HCT116 (cell line): ENCODE measurements around the gene PCBP3.

Experiments
- ATF3 ChIP-seq: IDR thresholded peaks from 2 replicates; pipeline ENCODE4 v1.6.1; 2012
- CEBPB ChIP-seq: IDR thresholded peaks from 2 replicates; pipeline ENCODE4 v1.6.1; 2012; ENCODE audit warnings: low read depth
- ELF1 ChIP-seq: IDR thresholded peaks from 2 replicates; pipeline ENCODE4 v1.6.1; 2012; ENCODE audit warnings: low read depth, borderline replicate concordance
- EZH2 ChIP-seq: fragments of 200-600 bp; sonication (generic); IDR thresholded peaks from 2 replicates; pipeline ENCODE4 v1.6.1; 2017; ENCODE audit warnings: antibody characterized with exemption, mixed run types
- JUND ChIP-seq: IDR thresholded peaks from 2 replicates; pipeline ENCODE4 v1.6.1; 2012
- POLR2A ChIP-seq: IDR thresholded peaks from 2 replicates; pipeline ENCODE4 v1.7.0; 2011; ENCODE audit warnings: borderline replicate concordance; ENCODE audit not compliant: insufficient read depth, insufficient read length; ENCODE audit errors: extremely low read depth
- POLR2AphosphoS5 ChIP-seq: IDR thresholded peaks from 2 replicates; pipeline ENCODE4 v1.6.1; 2011; ENCODE audit warnings: mild to moderate bottlenecking, low read depth, low read length, moderate library complexity
- RAD21 ChIP-seq: IDR thresholded peaks from 2 replicates; pipeline ENCODE4 v1.6.1; 2012; ENCODE audit warnings: low read depth, mild to moderate bottlenecking
- SIN3A ChIP-seq: IDR thresholded peaks from 2 replicates; pipeline ENCODE4 v1.6.1; 2012; ENCODE audit warnings: low read depth
- SRF ChIP-seq: IDR thresholded peaks from 2 replicates; pipeline ENCODE4 v1.6.1; 2012; ENCODE audit warnings: low read depth
- YY1 ChIP-seq: IDR thresholded peaks from 2 replicates; pipeline ENCODE4 v1.6.1; 2011; ENCODE audit warnings: low read length, low read depth, moderate library complexity, mild to moderate bottlenecking; ENCODE audit not compliant: insufficient replicate concordance; ENCODE audit errors: extremely low read depth
- ZBTB33 ChIP-seq: IDR thresholded peaks from 2 replicates; pipeline ENCODE4 v1.6.1; 2011; ENCODE audit warnings: mild to moderate bottlenecking, low read length, moderate library complexity; ENCODE audit not compliant: insufficient replicate concordance; ENCODE audit errors: extremely low read depth
- ZFX ChIP-seq: fragments of 450-650 bp; IDR thresholded peaks from 2 replicates; pipeline ENCODE4 v1.6.1; 2017
- TF ChIP-seq, protein P1 (sequence below), 3 experiments: fragments of 200-600 bp in 1 of 3; sonication (generic) in 1 of 3; IDR thresholded peaks in 2 of 3; conservative IDR thresholded peaks in 1 of 3; 2 replicates each; pipeline ENCODE4 v1.5.1; 2012 to 2017; ENCODE audit warnings: low read depth in 2 of 3, low read length in 2 of 3, antibody characterized with exemption in 1 of 3, borderline replicate concordance in 1 of 3, control low read depth in 1 of 3, mild to moderate bottlenecking in 1 of 3, mixed read lengths in 1 of 3, mixed run types in 1 of 3, moderate library complexity in 1 of 3; ENCODE audit not compliant: insufficient read depth in 1 of 3

DNA sequence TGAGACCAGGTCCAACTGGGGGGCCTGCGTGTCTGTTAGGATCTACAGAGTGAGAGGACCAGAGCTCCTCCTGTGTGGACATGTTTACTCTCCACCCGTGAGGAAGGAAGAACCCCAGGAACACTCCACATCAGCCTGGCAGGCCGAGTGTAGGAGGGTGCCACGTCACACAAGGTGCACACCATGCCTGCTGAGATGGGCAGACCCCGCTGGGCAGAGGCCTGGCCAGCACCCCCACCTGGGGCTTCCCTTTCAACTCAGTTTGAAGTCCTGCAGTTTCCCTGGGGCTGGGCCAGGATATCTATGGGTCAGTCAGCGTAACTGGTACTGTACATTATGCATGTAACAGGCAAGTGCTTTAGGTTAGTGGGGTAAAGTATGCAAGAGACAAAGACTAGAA is 30.1 kb upstream of the PCBP3 start:
- TF ChIP-seq, protein P1, sequence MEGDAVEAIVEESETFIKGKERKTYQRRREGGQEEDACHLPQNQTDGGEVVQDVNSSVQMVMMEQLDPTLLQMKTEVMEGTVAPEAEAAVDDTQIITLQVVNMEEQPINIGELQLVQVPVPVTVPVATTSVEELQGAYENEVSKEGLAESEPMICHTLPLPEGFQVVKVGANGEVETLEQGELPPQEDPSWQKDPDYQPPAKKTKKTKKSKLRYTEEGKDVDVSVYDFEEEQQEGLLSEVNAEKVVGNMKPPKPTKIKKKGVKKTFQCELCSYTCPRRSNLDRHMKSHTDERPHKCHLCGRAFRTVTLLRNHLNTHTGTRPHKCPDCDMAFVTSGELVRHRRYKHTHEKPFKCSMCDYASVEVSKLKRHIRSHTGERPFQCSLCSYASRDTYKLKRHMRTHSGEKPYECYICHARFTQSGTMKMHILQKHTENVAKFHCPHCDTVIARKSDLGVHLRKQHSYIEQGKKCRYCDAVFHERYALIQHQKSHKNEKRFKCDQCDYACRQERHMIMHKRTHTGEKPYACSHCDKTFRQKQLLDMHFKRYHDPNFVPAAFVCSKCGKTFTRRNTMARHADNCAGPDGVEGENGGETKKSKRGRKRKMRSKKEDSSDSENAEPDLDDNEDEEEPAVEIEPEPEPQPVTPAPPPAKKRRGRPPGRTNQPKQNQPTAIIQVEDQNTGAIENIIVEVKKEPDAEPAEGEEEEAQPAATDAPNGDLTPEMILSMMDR (IDR thresholded peaks at IDR 0.05 in 2 of 3, conservative IDR thresholded peaks at IDR 0.05 in 1 of 3; ENCODE audit: borderline replicate concordance in 1 of 3, insufficient read depth in 1 of 3, low read depth in 2 of 3, low read length in 2 of 3): no peak
- TF ChIP-seq ZFX (no peak), ZBTB33 (no peak), POLR2A (no peak), SIN3A (no peak), SRF (no peak), CEBPB (no peak), POLR2AphosphoS5 (no peak), EZH2 (no peak), ELF1 (no peak), RAD21 (no peak), ATF3 (no peak), JUND (no peak), YY1 (no peak)
